KG1 (cell line): ENCODE results near the gene MLH1.
A peak's percentile ranks its signal among the peaks of the same experiment; 100 is the strongest.
"Not testable (repeated sequence)": the region's sequence is repeated elsewhere in the genome, so short reads cannot be mapped to it uniquely, and the experiment has no call there.

ENCODE experiments used
- DNase-seq: peaks from one replicate; lab custom pipeline; 2025; lab: John Stamatoyannopoulos, UW

The MLH1 gene

GRCh38 chr3:36993326-36994283 is at the start of gene MLH1:
TSS of gene MLH1 (plus strand) at chr3:36993518. CDS start at chr3:36993548, 30 bp downstream.
- no peak for DNase-seq

- no peak for DNase-seq
Measured at GRCh38 chr3:36943601-36944000, 49.7 kb upstream of the MLH1 start.

- DNase-seq, result no peak
Measured at GRCh38 chr3:36944012-36944640, 49.2 kb upstream of the MLH1 start.

GRCh38 chr3:36944641-36945270 is 48.6 kb upstream of the MLH1 start, which contains the start of gene TRANK1:
TSS of gene TRANK1 (minus strand) at chr3:36945054. CDS start at chr3:36944809, 245 bp downstream.
- DNase-seq, result no peak

- DNase-seq, result no peak
Measured at GRCh38 chr3:36945333-36945980, 47.9 kb upstream of the MLH1 start.

GRCh38 chr3:36947814-36948213 is 45.5 kb upstream of the MLH1 start:
- DNase-seq, result not testable (repeated sequence)

- DNase-seq, result no peak
Measured at GRCh38 chr3:36954452-36955134, 38.7 kb upstream of the MLH1 start.

- DNase-seq, result no peak
Measured at GRCh38 chr3:36956155-36956554, 37.2 kb upstream of the MLH1 start.

- no peak for DNase-seq
Measured at GRCh38 chr3:36957063-36957462, 36.3 kb upstream of the MLH1 start.

GRCh38 chr3:36957862-36958686 is 35.2 kb upstream of the MLH1 start:
- DNase-seq, result no peak

GRCh38 chr3:36959821-36960220 is 33.5 kb upstream of the MLH1 start:
- no peak for DNase-seq

- DNase-seq, result no peak
Measured at GRCh38 chr3:36960502-36960901, 32.8 kb upstream of the MLH1 start.

GRCh38 chr3:36963008-36963407 is 30.3 kb upstream of the MLH1 start:
- not testable (repeated sequence) for DNase-seq

- no peak for DNase-seq
Measured at GRCh38 chr3:36964331-36964730, 29.0 kb upstream of the MLH1 start.

- DNase-seq, result no peak
Measured at GRCh38 chr3:36964817-36965216, 28.5 kb upstream of the MLH1 start.

GRCh38 chr3:36965440-36965839 is 27.9 kb upstream of the MLH1 start:
- no peak for DNase-seq

- no peak for DNase-seq
Measured at GRCh38 chr3:36969085-36969484, 24.2 kb upstream of the MLH1 start.

GRCh38 chr3:36969540-36970432 is 23.5 kb upstream of the MLH1 start:
- DNase-seq, result peak; percentile 71

- no peak for DNase-seq
Measured at GRCh38 chr3:36972163-36972562, 21.2 kb upstream of the MLH1 start.

GRCh38 chr3:36973139-36973538 is 20.2 kb upstream of the MLH1 start:
- DNase-seq, result no peak
